GM08714 (cell line): Measurements from ENCODE around the gene PWWP2A.
"Not testable (repeated sequence)": the region's sequence is repeated elsewhere in the genome, so short reads cannot be mapped to it uniquely, and the experiment has no call there.

Source experiments
- H3K4me3 ChIP-seq: fragments of 200-500 bp; sonication (Bioruptor generic); 2 replicates; pipeline ENCODE4 v1.5.1; 2014; ENCODE audit warnings: mild to moderate bottlenecking, low read length, inconsistent platforms
- ZNF274 ChIP-seq: IDR thresholded peaks from 2 replicates; pipeline ENCODE4 v1.6.1; 2012; ENCODE audit warnings: mild to moderate bottlenecking, low read depth, low read length

PWWP2A gene

GRCh38 chr5:160119142-160119904 is at the start of gene PWWP2A:
PWWP2A (minus strand) TSS chr5:160119450; CDS start chr5:160119388, 62 bp downstream.
- H3K4me3 ChIP-seq = peak within 1 kb of the TSS; percentile 88
- TF ChIP-seq ZNF274 = no peak

- no peak for TF ChIP-seq ZNF274
- H3K4me3 ChIP-seq = no peak overlapping the region
These were observed 48.4 kb upstream of the PWWP2A start for GRCh38 chr5:160167624-160168165.

DNA sequence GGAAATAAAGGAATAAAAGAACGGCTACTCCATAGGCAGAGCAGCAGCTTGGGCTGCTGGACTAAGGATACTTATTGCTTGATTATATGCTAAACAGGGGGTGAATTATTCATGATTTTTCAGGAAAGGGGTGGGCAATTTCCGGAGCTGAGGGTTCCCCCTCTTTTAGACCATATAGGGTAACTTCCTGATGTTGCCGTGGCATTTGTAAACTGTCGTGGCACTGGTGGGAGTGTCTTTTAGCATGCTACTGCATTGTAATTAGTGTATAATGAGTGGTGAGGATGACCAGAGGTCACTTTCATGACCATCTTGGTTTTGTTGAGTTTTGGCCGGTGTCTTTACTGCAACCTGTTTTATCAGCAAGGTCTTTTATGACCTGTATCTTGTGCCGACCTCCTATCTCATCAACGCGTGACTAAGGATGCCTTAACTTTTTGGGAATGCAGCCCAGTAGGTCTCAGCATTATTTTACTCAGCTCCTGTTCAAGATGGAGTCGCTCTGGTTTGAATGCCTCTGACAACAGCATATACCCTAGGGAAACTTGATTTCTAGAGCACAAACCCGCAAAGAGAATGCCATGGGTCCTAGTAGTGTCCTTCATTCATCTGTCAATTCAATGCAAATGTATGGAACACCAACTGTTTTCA is 47.8 kb upstream of the PWWP2A start:
- H3K4me3 ChIP-seq = no peak overlapping the region
- no peak for TF ChIP-seq ZNF274

- no peak overlapping the region for H3K4me3 ChIP-seq
- no peak for TF ChIP-seq ZNF274
These were observed 47.1 kb upstream of the PWWP2A start for GRCh38 chr5:160166069-160166972.

- H3K4me3 ChIP-seq = no peak overlapping the region
- TF ChIP-seq ZNF274 = no peak
These were observed 46.2 kb upstream of the PWWP2A start for GRCh38 chr5:160165137-160166068.

DNA sequence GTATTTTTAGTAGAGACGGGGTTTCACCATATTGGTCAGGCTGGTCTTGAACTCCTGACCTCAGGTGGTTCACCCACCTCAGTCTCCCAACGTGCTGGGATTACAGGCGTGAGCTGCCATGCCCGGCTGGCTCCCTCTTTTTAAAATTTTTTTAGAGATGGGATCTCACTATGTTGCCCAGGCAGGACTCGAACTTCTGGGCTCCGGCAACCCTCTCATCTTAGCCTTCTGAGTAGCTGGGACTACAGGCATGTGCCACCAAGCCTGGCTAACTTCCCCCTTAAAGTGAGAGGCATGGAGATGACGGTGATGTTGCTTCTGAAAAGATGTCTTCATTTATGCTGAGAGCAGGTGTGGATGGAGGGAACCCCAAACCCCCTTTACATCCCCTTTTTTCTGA is 43.7 kb upstream of the PWWP2A start:
- no peak for TF ChIP-seq ZNF274
- H3K4me3 ChIP-seq = no peak overlapping the region

DNA sequence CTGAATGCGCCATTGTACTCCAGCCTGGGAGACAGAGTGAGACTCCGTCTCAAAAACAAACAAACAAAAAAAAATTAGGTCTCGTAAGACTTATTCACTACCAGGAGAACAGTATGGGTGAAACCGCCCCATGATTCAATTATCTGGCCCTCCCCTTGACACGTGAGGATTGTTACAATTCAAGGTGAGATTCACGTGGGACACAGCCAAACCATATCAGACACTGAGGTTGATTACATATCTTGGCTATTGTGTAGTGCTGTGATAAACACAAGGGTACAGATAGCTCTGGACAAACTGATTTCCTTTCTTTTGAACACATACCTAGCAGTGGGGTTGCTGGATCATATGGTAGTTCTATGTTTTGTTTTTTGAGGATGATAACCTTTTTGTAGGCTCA is 42.4 kb upstream of the PWWP2A start:
- no peak overlapping the region for H3K4me3 ChIP-seq
- no peak for TF ChIP-seq ZNF274

DNA sequence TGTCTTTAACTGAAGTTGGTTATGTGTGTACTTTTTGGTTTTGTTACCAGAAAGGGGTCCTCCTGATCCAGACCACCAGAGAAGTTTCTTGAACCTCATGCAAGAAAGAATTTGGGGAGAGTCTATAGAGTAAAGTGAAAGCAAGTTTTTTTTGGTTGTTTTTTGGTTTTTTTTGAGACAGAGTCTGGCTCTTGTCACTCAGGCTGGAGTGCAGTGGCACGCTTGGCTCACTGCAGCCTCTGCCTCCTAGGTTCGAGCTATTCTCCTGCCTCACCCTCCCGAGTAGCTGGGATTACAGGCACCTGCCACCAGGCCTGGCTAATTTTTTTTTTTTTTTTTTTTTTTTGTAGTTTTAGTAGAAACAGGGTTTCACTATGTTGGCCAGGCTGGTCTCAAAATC is 41.6 kb upstream of the PWWP2A start:
- H3K4me3 ChIP-seq = not testable (repeated sequence)

GRCh38 chr5:160159991-160160792 is 40.9 kb upstream of the PWWP2A start:
- no peak for TF ChIP-seq ZNF274
- no peak overlapping the region for H3K4me3 ChIP-seq

DNA sequence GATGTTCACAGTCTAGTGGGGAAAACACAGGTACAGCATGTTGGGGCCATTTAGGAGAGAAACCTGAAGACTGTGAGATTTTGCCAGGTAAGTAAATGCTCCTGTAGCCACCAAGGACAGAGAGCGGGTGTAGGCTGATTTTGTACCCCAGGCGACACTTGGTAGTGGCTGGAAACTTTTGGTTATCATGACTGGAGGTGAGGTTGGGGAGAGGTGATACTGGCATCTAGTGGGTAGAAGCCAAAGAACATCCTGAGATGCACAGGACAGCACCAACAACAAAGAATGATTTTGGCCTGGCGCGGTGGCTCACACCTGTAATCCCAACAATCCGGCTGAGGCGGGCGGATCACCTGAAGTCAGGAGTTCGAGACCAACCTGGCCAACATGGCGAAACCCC is 38.8 kb upstream of the PWWP2A start:
- TF ChIP-seq ZNF274 = no peak
- H3K4me3 ChIP-seq = no peak overlapping the region

DNA sequence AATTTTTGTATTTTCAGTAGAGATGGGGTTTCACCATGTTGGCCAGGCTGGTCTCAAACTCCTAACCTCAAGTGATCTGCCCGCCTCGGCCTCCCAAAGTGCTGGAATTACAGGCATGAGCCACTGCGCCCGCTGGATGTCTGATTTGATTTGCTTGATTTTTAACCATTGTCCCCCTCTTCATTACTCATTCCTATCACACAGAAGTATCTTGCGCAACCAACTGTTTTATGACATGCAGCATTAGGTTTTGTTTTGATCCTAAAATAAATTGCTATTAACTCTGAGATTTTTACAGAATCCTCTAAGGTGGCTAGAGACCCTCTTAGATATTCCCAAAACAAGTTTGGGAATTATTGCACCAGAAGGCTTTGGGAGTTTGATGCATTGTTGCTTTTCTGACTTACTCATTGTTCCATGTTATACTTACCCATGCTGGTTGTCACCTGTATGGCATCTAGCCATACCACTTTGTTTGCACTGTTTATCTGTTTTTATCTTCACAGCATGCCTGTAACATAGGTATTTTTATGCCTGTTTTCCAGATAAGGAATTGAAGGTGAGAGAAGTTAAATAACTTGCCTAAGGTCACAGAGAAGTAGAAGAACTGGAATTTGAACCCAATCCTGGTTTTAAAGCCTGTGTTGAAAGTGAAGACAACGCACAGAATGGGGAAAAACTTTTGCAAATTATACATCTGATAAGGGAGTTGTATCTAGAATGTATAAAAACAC is 35.9 kb upstream of the PWWP2A start:
- TF ChIP-seq ZNF274 = no peak
- H3K4me3 ChIP-seq = no peak overlapping the region

- no peak overlapping the region for H3K4me3 ChIP-seq
- no peak for TF ChIP-seq ZNF274
These were observed 33.7 kb upstream of the PWWP2A start for GRCh38 chr5:160152901-160153300.

DNA sequence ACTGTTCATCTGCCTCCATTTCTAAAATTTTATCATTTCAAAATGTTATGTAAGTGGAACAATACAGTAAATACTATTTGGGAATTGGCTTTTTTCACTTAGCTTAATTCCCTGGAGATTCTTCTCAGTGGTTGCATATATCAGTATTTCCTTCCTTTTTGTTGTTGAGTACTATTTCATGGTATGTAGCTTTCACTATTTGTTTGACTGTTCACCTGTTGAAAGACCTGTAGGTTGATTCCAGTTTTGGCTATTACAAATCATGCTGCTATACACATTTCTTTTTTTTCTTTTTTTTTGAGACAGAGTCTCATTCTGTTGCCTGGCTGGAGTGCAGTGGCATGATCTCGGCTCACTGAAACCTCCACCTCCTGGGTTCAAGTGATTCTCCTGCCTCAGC is 33.0 kb upstream of the PWWP2A start:
- no peak overlapping the region for H3K4me3 ChIP-seq
- TF ChIP-seq ZNF274 = no peak
